Pancreas (tissue), 10 donors: Measurements from ENCODE around the gene AP5Z1. TPM values are rescaled to one million over a fixed set of nuclear protein-coding genes. Genes with fewer than 3 reads are reported as not detected.

ENCODE experiments used
- ATAC-seq, 4 donors: fragments of 200-7000 bp; cut with Tn5 transposase; one replicate each; pipeline versions ENCODE4 v1.8.0 to v1.9.1; 2020; ENCODE audit warnings: mild to moderate bottlenecking in 4 of 4, moderate library complexity in 4 of 4
- DNase-seq, 6 donors: peaks; one replicate each; pipeline ENCODE4 v3.0.0-alpha.2; 2020
- FAIRE-seq: peaks from 2 replicates; lab custom pipeline; 2012; peaks lifted over from hg19 to GRCh38; lab: Jason Lieb, UNC
- H3K27ac ChIP-seq, 4 donors: fragments of 200-600 bp; sonication (generic); 1 replicate in 3 of 4; 2 replicates in 1 of 4; pipeline versions ENCODE4 v1.5.0 to v1.8.0; 2020
- H3K27me3 ChIP-seq, 4 donors: fragments of 200-600 bp; one replicate each; pipeline ENCODE4 v1.8.0; 2021
- H3K36me3 ChIP-seq, 3 donors: fragments of 200-600 bp; sonication (generic) in 1 of 3; one replicate each; pipeline versions ENCODE4 v1.5.0 to v1.8.0; 2020 to 2021
- H3K4me1 ChIP-seq, 3 donors: fragments of 200-600 bp; one replicate each; pipeline ENCODE4 v1.8.0; 2021
- H3K4me3 ChIP-seq, 4 donors: fragments of 200-600 bp; sonication (generic) in 2 of 4; one replicate each; pipeline versions ENCODE4 v1.5.0 to v1.8.0; 2020 to 2021
- H3K9me3 ChIP-seq, 4 donors: fragments of 200-600 bp; one replicate each; pipeline ENCODE4 v1.8.0; 2021
- WGBS, 2 donors: extraction: QIAGEN DNeasy Blood & Tissue Kit; methylation state at CpG; one replicate each; pipeline ENCODE4 v1.1.7; 2013; 5-methylcytosine and 5-hydroxymethylcytosine counted together
- intact Hi-C, 3 donors: fragments of 100-400 bp; cut with DNase I; formaldehyde crosslinking; loops; one replicate each; pipeline versions ENCODE4 v1.11.1 to v1.14.2; 2022
- polyA plus RNA-seq, 2 donors: library from polyadenylated mRNA; stranded (reverse); fragments of 200-250 nt; gene quantifications; one replicate each; pipeline ENCODE4 v1.2.3, GENCODE V29; 2013
- total RNA-seq, 6 donors: library from RNA; stranded (reverse); fragmentation: NEBNext Ultra II Directional in 4 of 6; extraction: Animal tissue kit (Norgen Biotek cat#: 25700) in 4 of 6; gene quantifications; one replicate each; pipeline versions ENCODE4 v1.2.1 to v1.2.4, GENCODE V29; 2021 to 2023
- TF ChIP-seq, protein P1 (sequence below), 4 donors: fragments of 200-600 bp; sonication (generic) in 3 of 4; IDR thresholded peaks; one replicate each; pipeline versions ENCODE4 v1.5.0 to v1.8.0; 2021; ENCODE audit warnings: antibody characterized with exemption in 4 of 4
- donor health status: healthy with polysubstance abuse.
- donor health status: DM: no; HTN: no; CAD: no; lungs with moderate emphysema.
- donor health status: DM: no; HTN: no; CAD: no.
- donor health status: control.
- donor health status: control.
- donor health status: Bipolar disorder and iron deficiency.
- donor health status: DM: yes; HTN: yes; CAD: no.
- donor health status: DM: no; HTN: no; CAD: no.
- donor health status: DM: no; HTN: no; CAD: no.
- donor health status: DM: yes; HTN: yes; CAD: no.

The AP5Z1 gene
- total and polyA plus RNA-seq, 8 donors: 12.8 to 81.2 (median 18.3) TPM

DNA sequence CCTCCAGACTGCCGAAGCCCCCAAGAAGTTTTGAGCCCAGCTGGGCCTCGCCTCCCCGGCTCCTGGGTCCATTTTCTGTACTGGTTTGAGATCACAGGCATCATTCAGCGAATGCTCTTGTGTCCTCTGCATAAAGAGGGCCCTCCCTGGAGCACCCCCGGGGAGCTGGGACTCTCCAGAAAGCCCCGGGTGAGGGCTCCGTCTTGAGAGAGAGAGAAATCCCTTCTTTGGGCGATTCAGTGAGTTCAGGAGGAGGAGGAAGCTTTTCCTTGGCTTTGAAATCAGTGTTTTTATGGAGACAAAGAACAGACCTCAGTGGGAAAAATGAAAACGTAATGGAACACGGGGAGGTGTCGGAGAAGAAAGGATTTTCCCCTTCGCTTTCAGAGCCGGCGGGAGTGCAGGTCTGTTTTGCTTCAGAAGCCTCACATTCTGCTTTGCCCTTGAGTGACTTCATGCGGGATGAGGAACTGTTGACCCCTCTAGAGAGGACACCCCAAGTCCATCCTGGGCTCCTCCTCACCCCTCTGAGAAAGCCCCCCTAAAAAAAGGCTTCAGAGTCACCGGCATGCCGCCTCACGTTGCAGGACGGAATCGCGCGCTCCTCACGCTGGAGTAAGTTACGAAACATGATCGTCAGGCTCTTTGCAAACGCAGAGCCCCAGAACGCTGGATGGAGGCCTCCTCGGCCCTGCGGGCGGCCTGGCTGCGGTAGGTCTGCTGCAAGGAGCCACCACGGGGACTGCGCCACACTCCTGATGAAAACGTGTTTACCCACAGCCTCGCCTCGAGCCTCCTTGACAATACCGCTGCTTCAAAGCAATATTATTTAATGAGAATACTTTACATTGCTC is 8.5 kb upstream of the AP5Z1 start:
- ATAC-seq (peak in 2 of 4 donors; percentile 15 to 27), FAIRE-seq (no peak)
- TF ChIP-seq, protein P1, sequence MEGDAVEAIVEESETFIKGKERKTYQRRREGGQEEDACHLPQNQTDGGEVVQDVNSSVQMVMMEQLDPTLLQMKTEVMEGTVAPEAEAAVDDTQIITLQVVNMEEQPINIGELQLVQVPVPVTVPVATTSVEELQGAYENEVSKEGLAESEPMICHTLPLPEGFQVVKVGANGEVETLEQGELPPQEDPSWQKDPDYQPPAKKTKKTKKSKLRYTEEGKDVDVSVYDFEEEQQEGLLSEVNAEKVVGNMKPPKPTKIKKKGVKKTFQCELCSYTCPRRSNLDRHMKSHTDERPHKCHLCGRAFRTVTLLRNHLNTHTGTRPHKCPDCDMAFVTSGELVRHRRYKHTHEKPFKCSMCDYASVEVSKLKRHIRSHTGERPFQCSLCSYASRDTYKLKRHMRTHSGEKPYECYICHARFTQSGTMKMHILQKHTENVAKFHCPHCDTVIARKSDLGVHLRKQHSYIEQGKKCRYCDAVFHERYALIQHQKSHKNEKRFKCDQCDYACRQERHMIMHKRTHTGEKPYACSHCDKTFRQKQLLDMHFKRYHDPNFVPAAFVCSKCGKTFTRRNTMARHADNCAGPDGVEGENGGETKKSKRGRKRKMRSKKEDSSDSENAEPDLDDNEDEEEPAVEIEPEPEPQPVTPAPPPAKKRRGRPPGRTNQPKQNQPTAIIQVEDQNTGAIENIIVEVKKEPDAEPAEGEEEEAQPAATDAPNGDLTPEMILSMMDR (IDR thresholded peaks at IDR 0.05): no peak

DNA sequence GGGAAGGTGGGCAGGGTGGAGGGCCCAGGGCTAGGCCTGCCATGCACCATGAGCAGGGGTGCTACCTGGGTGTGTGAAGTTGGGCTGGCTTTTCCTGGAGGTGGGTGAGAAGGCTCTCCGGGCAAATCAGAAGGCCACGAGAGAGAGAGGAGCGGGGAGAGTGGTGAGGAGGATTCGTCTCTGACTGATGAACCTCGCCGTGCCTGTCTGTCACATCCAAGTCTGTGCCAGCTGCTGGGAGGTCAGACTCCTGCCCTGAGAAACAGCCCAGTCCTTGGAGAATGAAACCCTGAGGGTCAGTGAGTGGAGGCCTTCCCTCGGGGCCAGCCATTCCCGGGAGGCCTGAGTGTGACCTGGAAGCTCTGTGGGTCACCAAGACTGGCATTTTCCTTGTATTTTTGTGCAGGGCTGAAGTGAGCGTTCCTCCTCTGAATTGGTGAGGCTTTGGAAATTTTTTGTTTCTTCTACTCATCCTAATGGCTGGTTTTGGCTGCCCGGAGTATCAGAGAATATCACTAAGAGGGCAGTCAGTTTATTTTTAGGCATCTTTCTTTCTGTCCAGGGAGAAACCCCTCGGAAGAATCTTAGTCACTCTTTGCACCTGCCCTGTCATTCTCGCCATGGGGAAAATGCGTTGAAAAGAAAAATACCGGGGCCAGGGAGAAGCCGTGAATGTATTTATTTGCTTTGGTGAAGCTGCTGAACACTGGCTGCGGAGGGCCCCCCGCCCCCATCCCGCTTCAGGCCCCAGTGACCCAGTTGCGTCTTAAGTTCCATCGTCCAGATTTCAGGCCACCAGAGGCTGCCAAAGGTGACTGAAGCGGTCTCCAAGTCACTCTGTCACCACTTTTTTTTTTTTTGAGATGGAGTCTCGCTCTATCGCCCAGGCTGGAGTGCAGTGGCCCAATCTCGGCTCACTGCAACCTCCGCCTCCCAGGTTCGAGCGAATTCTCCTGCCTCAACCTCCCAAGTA is 6.5 kb upstream of the AP5Z1 start:
- Histone ChIP-seq H3K36me3 (peaks cover 0 to 4% (median 0%) of the 10 kb centered on the region in 3 donors), H3K9me3 (no peaks in the 10 kb centered on the region), H3K27ac (no peak overlapping the region), H3K4me3 (no peak overlapping the region), H3K27me3 (no peaks in the 10 kb centered on the region), H3K4me1 (no peaks in the 10 kb centered on the region)
- 93 to 94% methylated on average over 27 of the region's 27 CpGs for WGBS, 2 donors
- FAIRE-seq (no peak), ATAC-seq (no peak), DNase-seq (peak in 1 of 6 donors; percentile 46)
- TF ChIP-seq, protein P1 (IDR thresholded peaks at IDR 0.05): no peak
- intact Hi-C loops: no loop called here

More for the DNA sequence above, 8.5 kb upstream of the AP5Z1 start:
- H3K36me3 ChIP-seq: peaks cover 0 to 14% (median 10%) of the 10 kb centered on the region in 3 donors
- intact Hi-C loops: no loop called here
- no peaks in the 10 kb centered on the region for H3K4me1 ChIP-seq
- whole genome bisulfite sequencing, 2 donors: 90% methylated on average over 37 of the region's 37 CpGs
- peak in 1 of 6 donors; percentile 43 for DNase-seq
- H3K27ac ChIP-seq: no peak overlapping the region
- no peaks in the 10 kb centered on the region for H3K9me3 ChIP-seq
- no peak overlapping the region for H3K4me3 ChIP-seq
- no peaks in the 10 kb centered on the region for H3K27me3 ChIP-seq

DNA sequence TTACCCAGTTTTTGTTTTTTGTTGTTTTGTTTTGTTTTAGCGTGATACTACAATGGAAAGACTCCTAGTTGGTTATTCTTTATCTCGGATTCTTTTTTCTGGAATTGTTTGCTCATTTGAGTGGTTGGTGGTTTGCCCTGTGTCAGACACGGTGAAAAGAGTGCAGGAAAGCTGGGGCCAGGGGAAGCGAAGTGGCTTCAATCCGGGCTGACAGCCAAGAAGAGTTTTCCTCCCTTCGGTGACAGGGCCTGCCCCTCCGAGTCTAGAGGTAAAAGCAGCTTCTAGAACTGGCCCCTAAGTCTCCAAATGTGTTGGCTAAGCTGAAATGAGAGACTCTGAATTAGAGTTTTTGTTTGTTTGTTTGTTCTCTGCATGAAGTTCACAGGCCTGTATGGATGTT is 5.7 kb upstream of the AP5Z1 start:
- 35 to 39% methylated on average over 7 of the region's 7 CpGs for WGBS, 2 donors
- ATAC-seq: no peak
- no peaks in the 10 kb centered on the region for H3K36me3 ChIP-seq
- peak in 1 of 6 donors; percentile 9 for DNase-seq
- intact Hi-C loops: no loop called here
- no peaks in the 10 kb centered on the region for H3K27me3 ChIP-seq
- no peak for FAIRE-seq
- H3K4me1 ChIP-seq: peaks cover 0 to 4% (median 0%) of the 10 kb centered on the region in 3 donors
- no peak overlapping the region for H3K4me3 ChIP-seq
- TF ChIP-seq, protein P1 (IDR thresholded peaks at IDR 0.05): no peak
- H3K9me3 ChIP-seq: no peaks in the 10 kb centered on the region
- H3K27ac ChIP-seq: no peak overlapping the region

DNA sequence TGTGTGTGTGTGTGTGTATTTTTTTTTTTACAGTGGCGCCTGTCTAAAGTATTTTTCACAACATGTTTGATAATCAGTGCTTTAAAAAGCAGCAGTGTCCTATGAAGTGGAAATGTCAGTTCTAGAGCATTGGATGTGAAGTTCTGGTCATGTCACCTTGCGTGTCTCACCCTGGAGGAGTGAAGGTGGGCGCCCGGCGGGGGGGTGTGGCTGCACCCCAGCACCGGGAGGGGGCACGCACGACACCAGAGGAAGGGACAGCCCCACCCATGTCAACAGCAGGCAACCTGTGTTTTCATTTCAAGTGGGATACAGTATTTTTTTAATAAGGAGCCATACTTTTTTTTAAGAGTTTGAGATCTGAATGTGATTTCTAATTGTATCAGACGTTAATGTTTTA is 4.5 kb upstream of the AP5Z1 start:
- DNase-seq (peak in 1 of 6 donors; percentile 28), ATAC-seq (no peak), FAIRE-seq (no peak)
- H3K4me1 ChIP-seq: peaks cover 0 to 4% (median 0%) of the 10 kb centered on the region in 3 donors
- H3K36me3 ChIP-seq: no peaks in the 10 kb centered on the region
- TF ChIP-seq, protein P1 (IDR thresholded peaks at IDR 0.05): no peak
- intact Hi-C loops: no loop called here
- WGBS, 2 donors: 83% methylated on average over 9 of the region's 9 CpGs
- no peak overlapping the region for H3K27ac ChIP-seq
- no peaks in the 10 kb centered on the region for H3K27me3 ChIP-seq
- H3K4me3 ChIP-seq: no peak overlapping the region
- no peaks in the 10 kb centered on the region for H3K9me3 ChIP-seq
